HCT116 (cell line): ENCODE data around the gene SLC22A12. TPM values are rescaled to one million over a fixed set of nuclear protein-coding genes. Genes with fewer than 3 reads are reported as not detected.
A peak's percentile ranks its signal among the peaks of the same experiment; 100 is the strongest.

Source experiments
- ATAC-seq: fragments of 200-7000 bp; cut with Tn5 transposase; 2 replicates; pipeline ENCODE4 v1.9.1; 2020; ENCODE audit warnings: mild to moderate bottlenecking, moderate library complexity
- BruUV-seq: library from RNA; stranded (reverse); fragments of 400-500 nt; replicated peaks from 2 replicates; lab custom pipeline; 2021; lab: Mats Ljungman, UMichigan
- CTCF ChIA-PET: fragments of 300-600 bp; sonication (Branson Sonifier 250); formaldehyde crosslinking; loops from one replicate; lab custom pipeline; 2021; ENCODE audit warnings: antibody characterized with exemption; lab: Charles Lee
- POLR2A ChIA-PET: fragments of 300-600, 350-600 bp; sonication (Branson Sonifier 250); formaldehyde crosslinking; loops from one replicate; lab custom pipeline; 2021; ENCODE audit warnings: antibody characterized with exemption; lab: Charles Lee
- RAD21 ChIA-PET, 2 experiments: fragments of 300-600 bp; sonication (Branson Sonifier 250); formaldehyde crosslinking; loops; one replicate each; lab custom pipeline; 2023; ENCODE audit warnings: low total read pairs in 2 of 2; ENCODE audit not compliant: uncharacterized antibody in 2 of 2, unreplicated experiment in 2 of 2, low non-redundant PET in 1 of 2; lab: Charles Lee
- DNase-seq: peaks from one replicate; pipeline ENCODE4 v3.0.0-alpha.2; 2010; ENCODE audit warnings: low read depth, low spot score
- H2AFZ ChIP-seq: fragments of 200-600 bp; shearing (Covaris generic), sonication (generic); 2 replicates; pipeline ENCODE4 v1.6.1; 2017; ENCODE audit warnings: low read depth, mixed run types, mixed read lengths, antibody characterized with exemption, low read length; ENCODE audit not compliant: poor library complexity, severe bottlenecking
- H3K27ac ChIP-seq: 2 replicates; pipeline ENCODE4 v1.5.1; 2012; ENCODE audit warnings: low read depth, low read length
- H3K27me3 ChIP-seq: fragments of 200-600 bp; sonication (generic); 2 replicates; pipeline ENCODE4 v1.6.1; 2016; ENCODE audit warnings: mixed run types, low read length, mixed read lengths; ENCODE audit not compliant: insufficient read depth
- H3K36me3 ChIP-seq, 2 experiments: fragments of 200-500 bp in 1 of 2; fragments of 200-600 bp in 1 of 2; sonication (Bioruptor generic) in 1 of 2; sonication (generic) in 1 of 2; 2 replicates each; pipeline versions ENCODE4 v1.5.1 to v1.6.1; 2014 to 2016; ENCODE audit warnings: low read length in 2 of 2, inconsistent platforms in 1 of 2, mixed read lengths in 1 of 2, mixed run types in 1 of 2; ENCODE audit not compliant: insufficient read depth in 2 of 2, control insufficient read depth in 1 of 2
- H3K4me1 ChIP-seq, 2 experiments: fragments of 200-600 bp in 1 of 2; sonication (generic) in 1 of 2; 2 replicates each; pipeline versions ENCODE4 v1.5.1 to v1.6.1; 2012 to 2017; ENCODE audit warnings: low read length in 2 of 2, inconsistent platforms in 1 of 2, mild to moderate bottlenecking in 1 of 2, mixed read lengths in 1 of 2, mixed run types in 1 of 2, moderate library complexity in 1 of 2; ENCODE audit not compliant: insufficient read depth in 2 of 2, control insufficient read depth in 1 of 2
- H3K4me2 ChIP-seq: fragments of 200-600 bp; sonication (generic); 2 replicates; pipeline ENCODE4 v1.6.1; 2017; ENCODE audit warnings: mixed run types, low read length, mixed read lengths
- H3K4me3 ChIP-seq, 2 experiments: fragments of 200-600 bp in 1 of 2; sonication (generic) in 1 of 2; replicated peaks in 1 of 2; 2 replicates each; pipeline ENCODE4 v1.5.1; 2011 to 2016; ENCODE audit warnings: low read length in 2 of 2, control low read depth in 1 of 2, low read depth in 1 of 2, mild to moderate bottlenecking in 1 of 2, mixed read lengths in 1 of 2, mixed run types in 1 of 2
- H3K79me2 ChIP-seq: fragments of 200-600 bp; sonication (generic); 2 replicates; pipeline ENCODE4 v1.6.1; 2017; ENCODE audit warnings: mild to moderate bottlenecking, mixed run types, low read length, moderate library complexity, mixed read lengths; ENCODE audit not compliant: insufficient read depth
- H3K9ac ChIP-seq: fragments of 200-600 bp; sonication (generic); 2 replicates; pipeline ENCODE4 v1.6.1; 2016; ENCODE audit warnings: low read length, mixed read lengths
- H3K9me2 ChIP-seq: fragments of 200-600 bp; sonication (generic), shearing (Covaris generic); 2 replicates; pipeline ENCODE4 v1.6.1; 2017; ENCODE audit warnings: mixed run types, mild to moderate bottlenecking, moderate library complexity; ENCODE audit not compliant: insufficient read depth
- H3K9me3 ChIP-seq, 2 experiments: fragments of 200-500 bp in 1 of 2; fragments of 200-600 bp in 1 of 2; sonication (Bioruptor generic) in 1 of 2; sonication (generic) in 1 of 2; 2 replicates each; pipeline ENCODE4 v1.6.1; 2014 to 2017; ENCODE audit warnings: low read length in 2 of 2, mixed read lengths in 2 of 2, inconsistent platforms in 1 of 2, low read depth in 1 of 2, mild to moderate bottlenecking in 1 of 2, mixed run types in 1 of 2, moderate library complexity in 1 of 2; ENCODE audit not compliant: control insufficient read depth in 1 of 2, insufficient read depth in 1 of 2
- H4K20me1 ChIP-seq: fragments of 200-600 bp; sonication (generic), shearing (Covaris generic); 2 replicates; pipeline ENCODE4 v1.6.1; 2017; ENCODE audit warnings: mixed run types, mild to moderate bottlenecking, moderate library complexity; ENCODE audit not compliant: insufficient read depth
- CEBPB ChIP-seq: IDR thresholded peaks from 2 replicates; pipeline ENCODE4 v1.6.1; 2012; ENCODE audit warnings: low read depth
- ELF1 ChIP-seq: IDR thresholded peaks from 2 replicates; pipeline ENCODE4 v1.6.1; 2012; ENCODE audit warnings: low read depth, borderline replicate concordance
- EZH2 ChIP-seq: fragments of 200-600 bp; sonication (generic); IDR thresholded peaks from 2 replicates; pipeline ENCODE4 v1.6.1; 2017; ENCODE audit warnings: antibody characterized with exemption, mixed run types
- EZH2phosphoT487 ChIP-seq: fragments of 200-600 bp; IDR thresholded peaks from 2 replicates; pipeline ENCODE4 v1.6.1; 2018; ENCODE audit warnings: antibody characterized with exemption, borderline replicate concordance
- FOSL1 ChIP-seq: IDR thresholded peaks from 2 replicates; pipeline ENCODE4 v1.6.1; 2012; ENCODE audit warnings: low read depth
- POLR2A ChIP-seq: IDR thresholded peaks from 2 replicates; pipeline ENCODE4 v1.7.0; 2011; ENCODE audit warnings: borderline replicate concordance; ENCODE audit not compliant: insufficient read depth, insufficient read length; ENCODE audit errors: extremely low read depth
- RAD21 ChIP-seq: IDR thresholded peaks from 2 replicates; pipeline ENCODE4 v1.6.1; 2012; ENCODE audit warnings: low read depth, mild to moderate bottlenecking
- SIN3A ChIP-seq: IDR thresholded peaks from 2 replicates; pipeline ENCODE4 v1.6.1; 2012; ENCODE audit warnings: low read depth
- SP1 ChIP-seq: IDR thresholded peaks from 2 replicates; pipeline ENCODE4 v1.6.1; 2012; ENCODE audit warnings: low read depth
- SRF ChIP-seq: IDR thresholded peaks from 2 replicates; pipeline ENCODE4 v1.6.1; 2012; ENCODE audit warnings: low read depth
- TCF7L2 ChIP-seq: IDR thresholded peaks from 2 replicates; pipeline ENCODE4 v1.7.0; 2011; ENCODE audit warnings: borderline replicate concordance, inconsistent platforms; ENCODE audit not compliant: insufficient read depth, insufficient read length; ENCODE audit errors: extremely low read depth
- YY1 ChIP-seq: IDR thresholded peaks from 2 replicates; pipeline ENCODE4 v1.6.1; 2011; ENCODE audit warnings: low read length, low read depth, moderate library complexity, mild to moderate bottlenecking; ENCODE audit not compliant: insufficient replicate concordance; ENCODE audit errors: extremely low read depth
- ZFX ChIP-seq: fragments of 450-650 bp; IDR thresholded peaks from 2 replicates; pipeline ENCODE4 v1.6.1; 2017
- ZNF274 ChIP-seq: fragments of 200-500 bp; sonication (Bioruptor generic); IDR thresholded peaks from 2 replicates; pipeline ENCODE4 v1.6.1; 2014; ENCODE audit warnings: mild to moderate bottlenecking, low read depth, low read length, inconsistent platforms
- intact Hi-C: fragments of 100-400 bp; cut with micrococcal nuclease; formaldehyde crosslinking; loops from 2 replicates; pipeline ENCODE4 v1.10.0; 2022
- total RNA-seq: library from RNA; stranded (reverse); gene quantifications from one replicate; pipeline ENCODE4 v1.2.1, GENCODE V29; 2021; ENCODE audit not compliant: unreplicated experiment
- TF ChIP-seq, protein P1 (sequence below): IDR thresholded peaks from 2 replicates; pipeline ENCODE4 v1.6.1; 2011; ENCODE audit warnings: mild to moderate bottlenecking, low read length, moderate library complexity; ENCODE audit not compliant: insufficient replicate concordance; ENCODE audit errors: extremely low read depth
- TF ChIP-seq, protein P2 (sequence below): IDR thresholded peaks from 2 replicates; pipeline ENCODE4 v1.6.1; 2012; ENCODE audit warnings: low read depth
- TF ChIP-seq, protein P3 (sequence below): IDR thresholded peaks from 2 replicates; pipeline ENCODE4 v1.6.1; 2012

Gene SLC22A12
- total RNA-seq, 1 experiment from 2014 or later = not detected

DNA sequence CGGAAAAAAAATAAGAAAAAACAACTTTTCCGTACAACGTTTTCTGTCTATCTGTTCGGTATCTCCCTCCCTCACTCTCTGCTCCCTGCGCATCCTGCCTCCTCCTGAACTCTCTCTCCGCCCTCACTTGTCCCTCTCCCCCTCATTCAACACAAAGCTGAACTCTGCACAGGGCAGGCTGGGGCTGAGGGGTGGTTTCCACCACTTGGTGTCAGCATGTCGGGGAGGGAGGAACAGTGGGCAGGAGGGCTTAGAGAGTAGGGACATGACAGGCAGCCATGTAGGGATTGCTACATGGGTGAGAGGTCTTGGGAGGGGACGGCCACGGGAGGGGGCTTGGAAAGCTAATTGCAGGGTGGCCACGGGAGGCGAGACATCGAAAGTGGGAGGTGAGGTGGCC, 17.6 kb downstream of the SLC22A12 start:
- H2AFZ ChIP-seq = no peak overlapping the region
- BruUV-seq = no TSS peak
- no peak overlapping the region for H3K4me2 ChIP-seq
- ATAC-seq (no peak), DNase-seq (no peak)
- ChIA-PET RAD21 (no interaction called here), POLR2A (no interaction called here), CTCF (no interaction called here)
- no peak for TF ChIP-seq FOSL1
- TF ChIP-seq YY1 = no peak
- TF ChIP-seq SIN3A = no peak
- TF ChIP-seq EZH2phosphoT487 = no peak
- TF ChIP-seq ZNF274 = no peak
- TF ChIP-seq ELF1 = no peak
- TF ChIP-seq, protein P1, sequence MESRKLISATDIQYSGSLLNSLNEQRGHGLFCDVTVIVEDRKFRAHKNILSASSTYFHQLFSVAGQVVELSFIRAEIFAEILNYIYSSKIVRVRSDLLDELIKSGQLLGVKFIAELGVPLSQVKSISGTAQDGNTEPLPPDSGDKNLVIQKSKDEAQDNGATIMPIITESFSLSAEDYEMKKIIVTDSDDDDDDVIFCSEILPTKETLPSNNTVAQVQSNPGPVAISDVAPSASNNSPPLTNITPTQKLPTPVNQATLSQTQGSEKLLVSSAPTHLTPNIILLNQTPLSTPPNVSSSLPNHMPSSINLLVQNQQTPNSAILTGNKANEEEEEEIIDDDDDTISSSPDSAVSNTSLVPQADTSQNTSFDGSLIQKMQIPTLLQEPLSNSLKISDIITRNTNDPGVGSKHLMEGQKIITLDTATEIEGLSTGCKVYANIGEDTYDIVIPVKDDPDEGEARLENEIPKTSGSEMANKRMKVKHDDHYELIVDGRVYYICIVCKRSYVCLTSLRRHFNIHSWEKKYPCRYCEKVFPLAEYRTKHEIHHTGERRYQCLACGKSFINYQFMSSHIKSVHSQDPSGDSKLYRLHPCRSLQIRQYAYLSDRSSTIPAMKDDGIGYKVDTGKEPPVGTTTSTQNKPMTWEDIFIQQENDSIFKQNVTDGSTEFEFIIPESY = no peak
- no peak overlapping the region for H3K4me3 ChIP-seq
- no peak overlapping the region for H3K9ac ChIP-seq
- H3K36me3 ChIP-seq = no peaks in the 10 kb centered on the region
- no peak overlapping the region for H3K27ac ChIP-seq
- H3K9me2 ChIP-seq = no peaks in the 10 kb centered on the region
- no peaks in the 10 kb centered on the region for H3K4me1 ChIP-seq
- H3K27me3 ChIP-seq = no peaks in the 10 kb centered on the region
- intact Hi-C loops = no loop called here
- H4K20me1 ChIP-seq = no peaks in the 10 kb centered on the region
- H3K9me3 ChIP-seq = no peaks in the 10 kb centered on the region
- no peaks in the 10 kb centered on the region for H3K79me2 ChIP-seq

DNA sequence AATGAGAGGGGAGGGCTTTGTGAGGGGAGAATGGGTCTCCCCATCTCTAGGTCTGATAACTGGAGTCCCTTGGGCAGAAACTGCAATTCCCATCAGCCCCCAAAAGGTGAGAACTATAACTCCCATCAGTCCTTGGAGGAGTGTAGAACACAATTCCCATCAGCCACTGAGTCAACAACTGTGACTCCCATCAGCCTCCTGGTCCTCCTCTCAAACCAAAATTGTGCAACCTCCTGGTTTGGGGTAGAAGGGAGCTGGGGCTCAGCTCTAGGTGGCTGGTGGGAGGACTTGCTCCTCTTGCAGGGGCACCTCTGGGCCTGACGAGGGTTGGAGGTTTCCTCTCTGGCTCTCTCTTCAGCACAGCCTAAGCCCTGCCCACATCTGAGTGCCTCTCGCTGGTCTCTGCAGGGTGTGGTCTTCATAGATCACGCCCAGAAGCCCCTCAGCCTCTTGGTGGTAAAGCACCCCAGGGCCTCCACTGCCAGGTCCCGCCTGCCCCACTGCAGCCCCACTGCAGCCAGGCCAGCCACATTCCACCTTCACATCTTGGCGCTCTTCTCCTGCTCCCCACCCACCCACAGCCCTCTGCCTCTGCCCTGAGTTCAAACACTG, 18.5 kb downstream of the SLC22A12 start:
- POLR2A ChIA-PET = no interaction called here
- BruUV-seq = no TSS peak
- H3K79me2 ChIP-seq = no peaks in the 10 kb centered on the region
- H3K9ac ChIP-seq = no peak overlapping the region
- CTCF ChIA-PET = no interaction called here
- no peaks in the 10 kb centered on the region for H3K9me3 ChIP-seq
- H2AFZ ChIP-seq = no peak overlapping the region
- ATAC-seq (peak; percentile 65), DNase-seq (no peak)
- H4K20me1 ChIP-seq = no peaks in the 10 kb centered on the region
- RAD21 ChIA-PET = no interaction called here
- no peak overlapping the region for H3K27ac ChIP-seq
- H3K9me2 ChIP-seq = no peaks in the 10 kb centered on the region
- no peaks in the 10 kb centered on the region for H3K27me3 ChIP-seq
- no peak overlapping the region for H3K4me3 ChIP-seq
- no peaks in the 10 kb centered on the region for H3K36me3 ChIP-seq
- H3K4me1 ChIP-seq = no peaks in the 10 kb centered on the region
- no peak overlapping the region for H3K4me2 ChIP-seq
- intact Hi-C loops = no loop called here
- TF ChIP-seq ELF1 = no peak
- TF ChIP-seq EZH2phosphoT487 = no peak
- TF ChIP-seq POLR2A = no peak
- no peak for TF ChIP-seq ZNF274
- TF ChIP-seq TCF7L2 = no peak
- TF ChIP-seq, protein P2, sequence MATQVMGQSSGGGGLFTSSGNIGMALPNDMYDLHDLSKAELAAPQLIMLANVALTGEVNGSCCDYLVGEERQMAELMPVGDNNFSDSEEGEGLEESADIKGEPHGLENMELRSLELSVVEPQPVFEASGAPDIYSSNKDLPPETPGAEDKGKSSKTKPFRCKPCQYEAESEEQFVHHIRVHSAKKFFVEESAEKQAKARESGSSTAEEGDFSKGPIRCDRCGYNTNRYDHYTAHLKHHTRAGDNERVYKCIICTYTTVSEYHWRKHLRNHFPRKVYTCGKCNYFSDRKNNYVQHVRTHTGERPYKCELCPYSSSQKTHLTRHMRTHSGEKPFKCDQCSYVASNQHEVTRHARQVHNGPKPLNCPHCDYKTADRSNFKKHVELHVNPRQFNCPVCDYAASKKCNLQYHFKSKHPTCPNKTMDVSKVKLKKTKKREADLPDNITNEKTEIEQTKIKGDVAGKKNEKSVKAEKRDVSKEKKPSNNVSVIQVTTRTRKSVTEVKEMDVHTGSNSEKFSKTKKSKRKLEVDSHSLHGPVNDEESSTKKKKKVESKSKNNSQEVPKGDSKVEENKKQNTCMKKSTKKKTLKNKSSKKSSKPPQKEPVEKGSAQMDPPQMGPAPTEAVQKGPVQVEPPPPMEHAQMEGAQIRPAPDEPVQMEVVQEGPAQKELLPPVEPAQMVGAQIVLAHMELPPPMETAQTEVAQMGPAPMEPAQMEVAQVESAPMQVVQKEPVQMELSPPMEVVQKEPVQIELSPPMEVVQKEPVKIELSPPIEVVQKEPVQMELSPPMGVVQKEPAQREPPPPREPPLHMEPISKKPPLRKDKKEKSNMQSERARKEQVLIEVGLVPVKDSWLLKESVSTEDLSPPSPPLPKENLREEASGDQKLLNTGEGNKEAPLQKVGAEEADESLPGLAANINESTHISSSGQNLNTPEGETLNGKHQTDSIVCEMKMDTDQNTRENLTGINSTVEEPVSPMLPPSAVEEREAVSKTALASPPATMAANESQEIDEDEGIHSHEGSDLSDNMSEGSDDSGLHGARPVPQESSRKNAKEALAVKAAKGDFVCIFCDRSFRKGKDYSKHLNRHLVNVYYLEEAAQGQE = no peak
- TF ChIP-seq RAD21 = no peak
- TF ChIP-seq CEBPB = no peak
- TF ChIP-seq EZH2 = no peak
- TF ChIP-seq ZFX = no peak
- TF ChIP-seq, protein P3, sequence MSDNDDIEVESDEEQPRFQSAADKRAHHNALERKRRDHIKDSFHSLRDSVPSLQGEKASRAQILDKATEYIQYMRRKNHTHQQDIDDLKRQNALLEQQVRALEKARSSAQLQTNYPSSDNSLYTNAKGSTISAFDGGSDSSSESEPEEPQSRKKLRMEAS = no peak
- no peak for TF ChIP-seq SRF
- no peak for TF ChIP-seq SP1
